ENCODE results near the gene VEGFA. TPM values are rescaled to one million over a fixed set of nuclear protein-coding genes. Genes with fewer than 3 reads are reported as not detected.

VEGFA gene
- total RNA-seq, 1 donor from 2014 or later, result 236 TPM

DNA sequence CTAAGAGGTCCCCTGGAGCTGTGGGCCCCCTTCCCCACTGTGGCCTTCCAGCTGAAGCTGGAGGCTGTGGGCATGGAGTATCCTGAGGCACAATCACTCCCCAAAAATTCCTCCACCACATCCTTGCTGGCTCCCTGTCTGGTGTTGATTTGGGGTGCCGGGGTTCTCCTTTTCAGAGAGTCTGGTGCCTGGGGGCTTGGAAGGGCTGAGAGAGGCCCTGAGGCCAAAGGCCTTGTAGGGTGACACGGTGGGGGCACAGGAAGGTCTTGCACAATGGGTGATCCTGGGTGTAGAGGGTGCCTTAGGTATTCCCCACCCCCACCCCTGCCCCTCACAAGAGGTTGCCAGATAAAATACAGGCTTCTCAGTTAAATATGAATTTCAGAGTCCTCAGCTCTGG lies 33.2 kb upstream of the VEGFA start:
- no peaks in the 10 kb centered on the region for H3K36me3 ChIP-seq (ENCODE audit: control insufficient read depth, insufficient read depth, low read length)
- no peak for TF ChIP-seq CTCF (IDR thresholded peaks at IDR 0.05; ENCODE audit: insufficient read depth, low read length, poor library complexity, severe bottlenecking)
- DNase-seq (ENCODE audit: low read depth), result no peak
- H3K27me3 ChIP-seq (ENCODE audit: control insufficient read depth, insufficient read depth, low read length), result no peaks in the 10 kb centered on the region
- H3K4me3 ChIP-seq (ENCODE audit: low read depth, low read length), result no peak overlapping the region

GRCh38 chr6:43737272-43738081 lies 32.5 kb upstream of the VEGFA start:
- H3K27me3 ChIP-seq (ENCODE audit: control insufficient read depth, insufficient read depth, low read length), result no peaks in the 10 kb centered on the region
- TF ChIP-seq CTCF (IDR thresholded peaks at IDR 0.05; ENCODE audit: insufficient read depth, low read length, poor library complexity, severe bottlenecking), result no peak
- no peaks in the 10 kb centered on the region for H3K36me3 ChIP-seq (ENCODE audit: control insufficient read depth, insufficient read depth, low read length)
- no peak for DNase-seq (ENCODE audit: low read depth)
- H3K4me3 ChIP-seq (ENCODE audit: low read depth, low read length), result no peak overlapping the region

DNA sequence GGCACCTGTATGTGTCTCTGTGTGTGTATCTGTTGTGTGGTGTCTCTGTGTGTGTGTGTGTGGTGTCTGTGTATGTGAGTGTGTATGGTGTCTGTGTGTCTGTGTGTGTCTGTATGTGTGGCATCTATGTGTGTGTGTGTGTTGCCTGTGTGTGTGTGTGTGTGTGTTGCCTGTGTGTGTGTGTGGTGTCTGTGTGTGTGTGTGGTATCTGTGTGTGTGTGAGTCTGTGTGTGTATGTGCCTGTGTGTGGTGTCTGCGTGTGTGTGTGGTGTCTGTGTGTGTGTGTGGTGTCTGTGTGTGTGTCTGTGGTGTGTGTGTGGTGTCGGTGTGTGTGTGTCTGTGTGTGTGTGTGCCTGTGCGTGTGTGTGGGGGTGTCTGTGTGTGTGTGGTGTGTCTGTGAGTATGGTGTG lies 31.7 kb upstream of the VEGFA start:
- no peak for TF ChIP-seq CTCF (IDR thresholded peaks at IDR 0.05; ENCODE audit: insufficient read depth, low read length, poor library complexity, severe bottlenecking)

GRCh38 chr6:43738877-43739641 lies 31.0 kb upstream of the VEGFA start:
- Histone ChIP-seq H3K27me3 (ENCODE audit: control insufficient read depth, insufficient read depth, low read length) (no peaks in the 10 kb centered on the region), H3K36me3 (ENCODE audit: control insufficient read depth, insufficient read depth, low read length) (no peaks in the 10 kb centered on the region), H3K4me3 (ENCODE audit: low read depth, low read length) (no peak overlapping the region)
- no peak for TF ChIP-seq CTCF (IDR thresholded peaks at IDR 0.05; ENCODE audit: insufficient read depth, low read length, poor library complexity, severe bottlenecking)
- no peak for DNase-seq (ENCODE audit: low read depth)

More for the DNA sequence above, 31.7 kb upstream of the VEGFA start:
- no peaks in the 10 kb centered on the region for H3K36me3 ChIP-seq (ENCODE audit: control insufficient read depth, insufficient read depth, low read length)
- no peak overlapping the region for H3K4me3 ChIP-seq (ENCODE audit: low read depth, low read length)
- DNase-seq (ENCODE audit: low read depth), result no peak
- H3K27me3 ChIP-seq (ENCODE audit: control insufficient read depth, insufficient read depth, low read length), result no peaks in the 10 kb centered on the region

GRCh38 chr6:43739642-43740091 lies 30.3 kb upstream of the VEGFA start:
- Histone ChIP-seq H3K4me3 (ENCODE audit: low read depth, low read length) (no peak overlapping the region), H3K27me3 (ENCODE audit: control insufficient read depth, insufficient read depth, low read length) (no peaks in the 10 kb centered on the region), H3K36me3 (ENCODE audit: control insufficient read depth, insufficient read depth, low read length) (no peaks in the 10 kb centered on the region)
- TF ChIP-seq CTCF (IDR thresholded peaks at IDR 0.05; ENCODE audit: insufficient read depth, low read length, poor library complexity, severe bottlenecking), result no peak
- DNase-seq (ENCODE audit: low read depth), result no peak
